Adrenal gland (tissue), 5 donors: Measurements from ENCODE around the gene ARHGAP6.

ENCODE experiments used
- POLR2A ChIP-seq, 2 donors: fragments of 450-650 bp; IDR thresholded peaks; one replicate each; pipeline ENCODE4 v1.6.1; 2017; ENCODE audit warnings: antibody characterized with exemption in 2 of 2, mild to moderate bottlenecking in 2 of 2, moderate library complexity in 1 of 2
- TF ChIP-seq, protein P1 (sequence below), 6 experiments: fragments of 450-650 bp in 4 of 6; fragments of 200-600 bp in 2 of 6; sonication (generic) in 1 of 6; IDR thresholded peaks; 1 replicate in 5 of 6; 2 replicates in 1 of 6; pipeline versions ENCODE4 v1.5.1 to v1.8.0; 2016 to 2021; ENCODE audit warnings: antibody characterized with exemption in 6 of 6, mild to moderate bottlenecking in 2 of 6, moderate library complexity in 1 of 6
- donor health status: DM: no; HTN: no; CAD: no.

DNA sequence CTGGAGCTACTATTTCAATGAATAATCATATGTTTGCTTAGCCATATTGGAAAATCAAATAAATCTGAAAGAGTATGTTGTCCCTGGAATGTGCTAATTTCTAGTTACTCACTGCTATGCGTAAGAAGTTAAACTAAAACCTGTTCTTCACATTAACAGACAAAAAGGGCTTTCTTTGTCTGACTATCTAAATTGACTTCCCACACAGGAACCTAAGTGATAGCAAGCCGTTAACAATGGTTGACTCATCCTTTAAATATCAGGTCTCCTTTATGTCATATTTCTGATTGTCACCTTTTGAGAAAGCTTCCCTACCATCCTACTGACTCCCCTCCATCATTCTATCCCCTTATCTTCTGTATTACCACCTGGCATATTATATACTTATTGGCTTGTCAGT is 291.1 kb downstream of the ARHGAP6 start:
- TF ChIP-seq, protein P1, sequence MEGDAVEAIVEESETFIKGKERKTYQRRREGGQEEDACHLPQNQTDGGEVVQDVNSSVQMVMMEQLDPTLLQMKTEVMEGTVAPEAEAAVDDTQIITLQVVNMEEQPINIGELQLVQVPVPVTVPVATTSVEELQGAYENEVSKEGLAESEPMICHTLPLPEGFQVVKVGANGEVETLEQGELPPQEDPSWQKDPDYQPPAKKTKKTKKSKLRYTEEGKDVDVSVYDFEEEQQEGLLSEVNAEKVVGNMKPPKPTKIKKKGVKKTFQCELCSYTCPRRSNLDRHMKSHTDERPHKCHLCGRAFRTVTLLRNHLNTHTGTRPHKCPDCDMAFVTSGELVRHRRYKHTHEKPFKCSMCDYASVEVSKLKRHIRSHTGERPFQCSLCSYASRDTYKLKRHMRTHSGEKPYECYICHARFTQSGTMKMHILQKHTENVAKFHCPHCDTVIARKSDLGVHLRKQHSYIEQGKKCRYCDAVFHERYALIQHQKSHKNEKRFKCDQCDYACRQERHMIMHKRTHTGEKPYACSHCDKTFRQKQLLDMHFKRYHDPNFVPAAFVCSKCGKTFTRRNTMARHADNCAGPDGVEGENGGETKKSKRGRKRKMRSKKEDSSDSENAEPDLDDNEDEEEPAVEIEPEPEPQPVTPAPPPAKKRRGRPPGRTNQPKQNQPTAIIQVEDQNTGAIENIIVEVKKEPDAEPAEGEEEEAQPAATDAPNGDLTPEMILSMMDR (IDR thresholded peaks at IDR 0.05) = no peak
- TF ChIP-seq POLR2A (IDR thresholded peaks at IDR 0.05) = no peak
